H1 (cell line): ENCODE data around the gene ZNF654.

Experiments
- CHD2 ChIP-seq: IDR thresholded peaks from 2 replicates; pipeline ENCODE4 v1.6.1; 2012; ENCODE audit warnings: low read length, improper control_type of control experiment
- CTCF ChIP-seq, 3 experiments: IDR thresholded peaks; 1 replicate in 2 of 3; 2 replicates in 1 of 3; pipeline versions ENCODE4 v1.5.1 to v1.6.1; 2011; ENCODE audit warnings: low read length in 3 of 3, mild to moderate bottlenecking in 3 of 3, inconsistent platforms in 2 of 3, low read depth in 1 of 3, moderate library complexity in 1 of 3; ENCODE audit not compliant: insufficient read depth in 1 of 3; ENCODE audit errors: control extremely low read depth in 1 of 3
- TAF1 ChIP-seq: IDR thresholded peaks from 2 replicates; pipeline ENCODE4 v1.6.1; 2011; ENCODE audit warnings: mild to moderate bottlenecking, low read depth, low read length
- TF ChIP-seq, protein P1 (sequence below): IDR thresholded peaks from 2 replicates; pipeline ENCODE4 v1.6.1; 2011; ENCODE audit warnings: low read length, improper control_type of control experiment

- no peak for TF ChIP-seq CTCF (IDR thresholded peaks at IDR 0.05; ENCODE audit: control extremely low read depth in 1 of 3, insufficient read depth in 1 of 3, low read depth in 1 of 3, low read length in 3 of 3)
- TF ChIP-seq, protein P1, sequence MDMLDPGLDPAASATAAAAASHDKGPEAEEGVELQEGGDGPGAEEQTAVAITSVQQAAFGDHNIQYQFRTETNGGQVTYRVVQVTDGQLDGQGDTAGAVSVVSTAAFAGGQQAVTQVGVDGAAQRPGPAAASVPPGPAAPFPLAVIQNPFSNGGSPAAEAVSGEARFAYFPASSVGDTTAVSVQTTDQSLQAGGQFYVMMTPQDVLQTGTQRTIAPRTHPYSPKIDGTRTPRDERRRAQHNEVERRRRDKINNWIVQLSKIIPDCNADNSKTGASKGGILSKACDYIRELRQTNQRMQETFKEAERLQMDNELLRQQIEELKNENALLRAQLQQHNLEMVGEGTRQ, result no peak
- TF ChIP-seq TAF1, result no peak
- TF ChIP-seq CHD2, result no peak
Measured at GRCh38 chr3:88046766-88047165, 12.3 kb upstream of the ZNF654 start.
